SHP77 (cell line): ENCODE data around the gene PLEKHB1.
"Not testable (repeated sequence)": the region's sequence is repeated elsewhere in the genome, so short reads cannot be mapped to it uniquely, and the experiment has no call there.

Experiments
- DNase-seq, 2 experiments: peaks; one replicate each; lab custom pipeline; 2025; lab: John Stamatoyannopoulos, UW

The PLEKHB1 gene

GRCh38 chr11:73648571-73649046 is 2.2 kb downstream of the PLEKHB1 start:
- no peak for DNase-seq

GRCh38 chr11:73649206-73649605 is 2.8 kb downstream of the PLEKHB1 start:
- no peak for DNase-seq

- no peak for DNase-seq
Measured at GRCh38 chr11:73650400-73650799, 4.0 kb downstream of the PLEKHB1 start.

GRCh38 chr11:73651252-73651651 is 4.9 kb downstream of the PLEKHB1 start:
- DNase-seq, result no peak

GRCh38 chr11:73651661-73652045 is 5.3 kb downstream of the PLEKHB1 start:
- DNase-seq, result no peak

- DNase-seq, result no peak
Measured at GRCh38 chr11:73652046-73652730, 5.8 kb downstream of the PLEKHB1 start.

GRCh38 chr11:73652856-73653559 is 6.6 kb downstream of the PLEKHB1 start:
- no peak for DNase-seq

- no peak for DNase-seq
Measured at GRCh38 chr11:73653996-73654395, 7.6 kb downstream of the PLEKHB1 start.

GRCh38 chr11:73654482-73655021 is 8.2 kb downstream of the PLEKHB1 start:
- no peak for DNase-seq

GRCh38 chr11:73655686-73656085 is 9.3 kb downstream of the PLEKHB1 start:
- no peak for DNase-seq

GRCh38 chr11:73656985-73657384 is 10.6 kb downstream of the PLEKHB1 start:
- no peak for DNase-seq

- no peak for DNase-seq
Measured at GRCh38 chr11:73659961-73660360, 13.6 kb downstream of the PLEKHB1 start.

GRCh38 chr11:73660497-73661034 is 14.2 kb downstream of the PLEKHB1 start:
- no peak for DNase-seq

- peak; percentile 76 to 82 for DNase-seq
Measured at GRCh38 chr11:73661035-73661628, 14.8 kb downstream of the PLEKHB1 start.

- DNase-seq, result no peak
Measured at GRCh38 chr11:73662445-73663157, 16.2 kb downstream of the PLEKHB1 start.

- no peak for DNase-seq
Measured at GRCh38 chr11:73663604-73664495, 17.5 kb downstream of the PLEKHB1 start.

- DNase-seq, result no peak
Measured at GRCh38 chr11:73664877-73665276, 18.5 kb downstream of the PLEKHB1 start.

- DNase-seq, result no peak
Measured at GRCh38 chr11:73667891-73668290, 21.5 kb downstream of the PLEKHB1 start.

GRCh38 chr11:73670808-73671207 is 24.4 kb downstream of the PLEKHB1 start:
- no peak for DNase-seq

- DNase-seq, result no peak
Measured at GRCh38 chr11:73671701-73672100, 25.3 kb downstream of the PLEKHB1 start.

- DNase-seq, result not testable (repeated sequence)
Measured at GRCh38 chr11:73676552-73676951, 30.2 kb downstream of the PLEKHB1 start.
